ENCODE results near the gene ALDH5A1.

The ALDH5A1 gene

DNA sequence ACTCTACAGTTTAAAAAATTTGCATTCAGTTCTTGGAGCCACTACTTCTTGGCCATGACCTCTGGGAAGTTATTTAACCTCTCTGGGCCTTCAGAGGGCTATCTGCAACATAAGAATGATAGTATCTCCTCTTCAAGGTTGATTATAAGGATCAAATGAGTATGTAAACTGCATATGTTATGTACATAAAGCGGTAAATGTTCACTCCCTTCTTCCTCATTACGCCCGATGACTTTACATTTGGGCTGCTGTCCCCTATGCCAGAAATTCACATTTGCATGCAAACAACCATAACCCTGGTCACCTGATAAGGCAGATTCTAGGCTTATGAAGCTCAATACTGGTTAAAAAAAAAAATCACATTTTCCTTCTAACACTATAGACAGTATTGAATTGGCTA is 50.4 kb downstream of the ALDH5A1 start:
- no peak for DNase-seq (ENCODE audit: extremely low read depth, low read depth)
- TF ChIP-seq, protein P1, sequence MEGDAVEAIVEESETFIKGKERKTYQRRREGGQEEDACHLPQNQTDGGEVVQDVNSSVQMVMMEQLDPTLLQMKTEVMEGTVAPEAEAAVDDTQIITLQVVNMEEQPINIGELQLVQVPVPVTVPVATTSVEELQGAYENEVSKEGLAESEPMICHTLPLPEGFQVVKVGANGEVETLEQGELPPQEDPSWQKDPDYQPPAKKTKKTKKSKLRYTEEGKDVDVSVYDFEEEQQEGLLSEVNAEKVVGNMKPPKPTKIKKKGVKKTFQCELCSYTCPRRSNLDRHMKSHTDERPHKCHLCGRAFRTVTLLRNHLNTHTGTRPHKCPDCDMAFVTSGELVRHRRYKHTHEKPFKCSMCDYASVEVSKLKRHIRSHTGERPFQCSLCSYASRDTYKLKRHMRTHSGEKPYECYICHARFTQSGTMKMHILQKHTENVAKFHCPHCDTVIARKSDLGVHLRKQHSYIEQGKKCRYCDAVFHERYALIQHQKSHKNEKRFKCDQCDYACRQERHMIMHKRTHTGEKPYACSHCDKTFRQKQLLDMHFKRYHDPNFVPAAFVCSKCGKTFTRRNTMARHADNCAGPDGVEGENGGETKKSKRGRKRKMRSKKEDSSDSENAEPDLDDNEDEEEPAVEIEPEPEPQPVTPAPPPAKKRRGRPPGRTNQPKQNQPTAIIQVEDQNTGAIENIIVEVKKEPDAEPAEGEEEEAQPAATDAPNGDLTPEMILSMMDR (IDR thresholded peaks at IDR 0.05; ENCODE audit: low read depth, low read length, missing control alignments) = no peak
- H3K4me3 ChIP-seq (replicated peaks; ENCODE audit: low read depth, low read length) = no peak overlapping the region

- no peak for DNase-seq (ENCODE audit: extremely low read depth, low read depth)
- H3K4me3 ChIP-seq (replicated peaks; ENCODE audit: low read depth, low read length) = no peak overlapping the region
- TF ChIP-seq, protein P1 (IDR thresholded peaks at IDR 0.05; ENCODE audit: low read depth, low read length, missing control alignments) = no peak
Observed at GRCh38 chr6:24545691-24546090, 50.9 kb downstream of the ALDH5A1 start.

GRCh38 chr6:24546439-24546838 is 51.7 kb downstream of the ALDH5A1 start:
- TF ChIP-seq, protein P1 (IDR thresholded peaks at IDR 0.05; ENCODE audit: low read depth, low read length, missing control alignments) = no peak
- no peak overlapping the region for H3K4me3 ChIP-seq (replicated peaks; ENCODE audit: low read depth, low read length)
- DNase-seq (ENCODE audit: extremely low read depth, low read depth) = no peak

DNA sequence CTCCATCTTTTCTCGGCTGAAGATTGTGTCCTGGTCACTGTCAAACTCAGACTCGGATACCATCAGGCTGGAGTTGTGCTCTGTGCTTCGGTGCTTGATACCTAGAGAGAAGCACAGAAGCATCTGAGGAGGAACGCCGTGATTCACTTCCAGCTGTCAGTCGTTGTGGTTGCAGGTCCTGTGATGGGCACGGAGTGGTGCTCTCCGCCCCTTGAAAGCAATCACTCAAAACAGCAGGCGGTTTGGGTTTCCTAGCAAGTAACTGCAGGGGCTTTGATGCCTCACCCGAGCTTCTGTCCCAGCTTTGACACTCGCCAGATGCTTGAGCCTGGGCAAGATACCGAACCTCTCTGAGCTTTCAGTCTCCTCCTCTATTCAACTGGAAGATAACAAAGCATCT is 52.5 kb downstream of the ALDH5A1 start:
- no peak for DNase-seq (ENCODE audit: extremely low read depth, low read depth)

DNA sequence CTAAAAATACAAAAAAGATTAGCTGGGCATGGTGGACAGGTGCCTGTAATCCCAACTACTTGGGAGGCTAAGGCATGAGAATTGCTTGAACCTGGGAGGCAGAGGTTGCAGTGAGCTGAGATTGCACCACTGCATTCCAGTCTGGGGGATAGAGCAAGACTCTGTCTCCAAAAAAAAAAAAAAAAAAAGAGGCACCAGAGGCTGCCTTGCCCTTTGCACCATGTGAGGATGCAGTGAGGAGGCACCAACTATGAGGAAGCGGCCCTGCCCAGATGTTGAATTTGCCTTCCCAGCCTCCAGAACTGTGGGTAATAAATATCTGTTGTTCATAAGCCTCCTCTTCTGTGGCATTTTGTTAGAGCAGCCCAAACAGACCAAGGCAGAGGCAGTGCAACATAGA is 54.4 kb downstream of the ALDH5A1 start:
- no peak overlapping the region for H3K4me3 ChIP-seq (replicated peaks; ENCODE audit: low read depth, low read length)
- DNase-seq (ENCODE audit: extremely low read depth, low read depth) = no peak
- TF ChIP-seq, protein P1 (IDR thresholded peaks at IDR 0.05; ENCODE audit: low read depth, low read length, missing control alignments) = no peak

More for the DNA sequence above, 52.5 kb downstream of the ALDH5A1 start:
- TF ChIP-seq, protein P1 (IDR thresholded peaks at IDR 0.05; ENCODE audit: low read depth, low read length, missing control alignments) = no peak
- H3K4me3 ChIP-seq (replicated peaks; ENCODE audit: low read depth, low read length) = no peak overlapping the region

GRCh38 chr6:24549674-24550353 is 55.0 kb downstream of the ALDH5A1 start:
- H3K4me3 ChIP-seq (replicated peaks; ENCODE audit: low read depth, low read length) = no peak overlapping the region
- DNase-seq (ENCODE audit: extremely low read depth, low read depth) = no peak
- TF ChIP-seq, protein P1 (IDR thresholded peaks at IDR 0.05; ENCODE audit: low read depth, low read length, missing control alignments) = no peak

GRCh38 chr6:24551139-24551538 is 56.4 kb downstream of the ALDH5A1 start:
- no peak overlapping the region for H3K4me3 ChIP-seq (replicated peaks; ENCODE audit: low read depth, low read length)
- TF ChIP-seq, protein P1 (IDR thresholded peaks at IDR 0.05; ENCODE audit: low read depth, low read length, missing control alignments) = no peak
- no peak for DNase-seq (ENCODE audit: extremely low read depth, low read depth)
